Duodenal mucosa (tissue), 2 donors: ENCODE results near the gene PKNOX2.

Experiments used
- H3K27ac ChIP-seq: one replicate; pipeline ENCODE4 v1.7.0; 2013; ENCODE audit warnings: low read depth, low read length
- H3K27me3 ChIP-seq, 2 donors: one replicate each; pipeline ENCODE4 v1.7.0; 2013; ENCODE audit warnings: low read length in 2 of 2, control low read depth in 1 of 2; ENCODE audit not compliant: insufficient read depth in 2 of 2, control insufficient read depth in 1 of 2
- H3K36me3 ChIP-seq, 2 donors: one replicate each; pipeline ENCODE4 v1.7.0; 2013; ENCODE audit warnings: low read length in 2 of 2, control low read depth in 1 of 2; ENCODE audit not compliant: insufficient read depth in 2 of 2, control insufficient read depth in 1 of 2
- H3K4me1 ChIP-seq, 2 donors: one replicate each; pipeline ENCODE4 v1.7.0; 2013; ENCODE audit warnings: low read length in 2 of 2, control low read depth in 1 of 2; ENCODE audit not compliant: insufficient read depth in 2 of 2, control insufficient read depth in 1 of 2
- H3K4me3 ChIP-seq, 2 donors: one replicate each; pipeline ENCODE4 v1.7.0; 2013; ENCODE audit warnings: low read length in 2 of 2, low read depth in 1 of 2
- H3K9ac ChIP-seq, 2 donors: one replicate each; pipeline ENCODE4 v1.7.0; 2013; ENCODE audit warnings: low read length in 2 of 2, low read depth in 1 of 2
- H3K9me3 ChIP-seq, 2 donors: one replicate each; pipeline ENCODE4 v1.7.0; 2013; ENCODE audit warnings: low read length in 2 of 2, control low read depth in 1 of 2; ENCODE audit not compliant: control insufficient read depth in 1 of 2

Gene PKNOX2

DNA sequence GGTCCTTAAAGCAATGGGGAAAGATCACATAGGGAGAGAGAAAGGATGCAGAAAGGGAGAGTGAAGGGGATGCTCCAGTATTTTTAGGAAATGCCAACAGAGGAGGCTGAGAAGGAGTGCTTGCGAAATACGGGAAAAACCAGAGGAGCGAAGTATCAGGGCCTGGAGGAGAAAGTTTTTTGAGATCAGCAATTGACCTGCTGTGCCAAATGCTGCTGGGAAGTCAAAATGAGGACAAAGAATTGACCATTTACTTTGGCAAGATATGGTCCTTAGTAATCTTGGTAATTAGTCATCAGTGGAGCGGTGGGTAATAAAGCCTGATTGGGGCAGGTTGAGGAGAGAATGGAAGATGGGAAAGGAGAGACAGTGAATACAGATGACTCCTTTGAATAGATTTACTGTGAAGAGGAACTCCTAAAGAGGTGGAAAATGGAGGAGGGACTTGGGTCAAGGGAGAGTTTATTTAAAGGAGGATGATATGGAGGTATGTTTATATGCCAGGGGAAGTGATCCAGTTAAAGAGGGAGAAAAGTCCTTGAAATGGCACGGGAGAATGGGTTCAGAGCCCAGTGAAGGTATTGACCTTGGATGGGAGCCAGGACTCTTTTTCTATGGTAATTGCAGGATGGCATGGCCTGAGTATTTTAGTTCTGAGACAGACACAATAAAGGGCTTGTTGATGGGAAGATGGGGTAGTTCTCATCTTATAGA lies 111.5 kb downstream of the PKNOX2 start:
- Histone ChIP-seq H3K27ac (no peak overlapping the region), H3K4me1 (no peaks in the 10 kb centered on the region), H3K9me3 (no peaks in the 10 kb centered on the region), H3K9ac (no peak overlapping the region), H3K27me3 (no peaks in the 10 kb centered on the region), H3K4me3 (no peak overlapping the region), H3K36me3 (no peaks in the 10 kb centered on the region)

GRCh38 chr11:125276619-125276976 lies 112.0 kb downstream of the PKNOX2 start:
- Histone ChIP-seq H3K4me1 (no peaks in the 10 kb centered on the region), H3K36me3 (no peaks in the 10 kb centered on the region), H3K4me3 (no peak overlapping the region), H3K27me3 (no peaks in the 10 kb centered on the region), H3K9me3 (no peaks in the 10 kb centered on the region), H3K9ac (no peak overlapping the region), H3K27ac (no peak overlapping the region)

DNA sequence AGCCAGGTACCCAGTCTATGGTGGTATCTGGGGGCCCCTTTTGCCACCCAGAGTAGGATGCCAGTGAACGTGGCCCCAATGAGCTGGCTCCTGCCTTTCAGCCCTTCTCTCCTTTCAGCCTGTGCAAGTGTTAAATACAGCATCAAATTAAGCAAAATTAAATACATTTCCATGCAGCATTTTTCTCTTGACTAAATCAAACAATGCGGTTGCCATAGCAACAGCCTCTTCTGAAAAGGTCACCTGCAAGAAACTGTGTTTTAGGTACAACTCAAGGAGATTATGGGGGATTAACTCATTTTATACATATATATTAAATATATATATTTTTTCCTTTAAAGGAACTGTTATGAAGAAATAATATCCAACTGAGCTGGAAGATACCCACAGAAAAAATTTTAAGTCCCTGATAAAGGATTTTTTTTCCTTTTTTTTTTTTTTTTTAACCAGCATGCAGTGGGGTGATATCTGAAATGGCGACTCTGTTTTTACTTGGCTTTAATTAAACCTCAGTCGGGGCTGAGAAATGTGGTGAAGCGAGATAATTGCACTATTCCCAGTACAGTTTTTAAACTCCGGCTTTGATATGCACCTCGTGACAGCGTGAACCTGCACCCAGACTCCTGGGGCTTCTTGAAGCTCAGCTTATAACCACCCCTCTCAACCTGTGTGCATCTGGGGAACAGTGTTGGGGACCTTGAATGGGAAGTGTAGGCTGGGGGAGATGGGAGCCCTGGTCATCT lies 115.3 kb downstream of the PKNOX2 start:
- H3K27ac ChIP-seq, result no peak overlapping the region
- H3K4me3 ChIP-seq, result no peak overlapping the region
- H3K9ac ChIP-seq, result no peak overlapping the region
- no peaks in the 10 kb centered on the region for H3K27me3 ChIP-seq
- H3K4me1 ChIP-seq, result no peaks in the 10 kb centered on the region
- H3K36me3 ChIP-seq, result no peaks in the 10 kb centered on the region
- H3K9me3 ChIP-seq, result no peaks in the 10 kb centered on the region

DNA sequence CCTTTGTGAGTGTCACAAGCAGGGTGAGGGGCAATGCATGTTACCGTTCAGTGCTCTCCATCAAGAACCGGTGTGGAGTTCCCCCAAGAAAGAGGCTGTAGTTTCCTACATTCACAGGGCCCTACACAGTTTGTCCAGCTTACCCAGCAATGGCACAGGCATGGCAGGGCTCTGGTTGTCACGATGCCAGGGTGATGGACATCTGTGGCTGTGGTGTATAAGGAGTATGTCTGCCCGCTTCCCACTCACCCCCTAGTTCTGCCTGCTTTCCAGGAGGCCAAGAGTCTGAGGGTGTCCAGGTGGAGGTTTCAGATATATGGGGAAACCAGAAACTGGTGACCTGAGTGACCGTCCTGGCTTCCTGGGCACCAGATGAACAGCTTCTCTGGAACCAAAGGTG lies 116.1 kb downstream of the PKNOX2 start:
- Histone ChIP-seq H3K27me3 (no peaks in the 10 kb centered on the region), H3K27ac (no peak overlapping the region), H3K36me3 (no peaks in the 10 kb centered on the region), H3K9me3 (no peaks in the 10 kb centered on the region), H3K9ac (no peak overlapping the region), H3K4me3 (no peak overlapping the region), H3K4me1 (no peaks in the 10 kb centered on the region)

DNA sequence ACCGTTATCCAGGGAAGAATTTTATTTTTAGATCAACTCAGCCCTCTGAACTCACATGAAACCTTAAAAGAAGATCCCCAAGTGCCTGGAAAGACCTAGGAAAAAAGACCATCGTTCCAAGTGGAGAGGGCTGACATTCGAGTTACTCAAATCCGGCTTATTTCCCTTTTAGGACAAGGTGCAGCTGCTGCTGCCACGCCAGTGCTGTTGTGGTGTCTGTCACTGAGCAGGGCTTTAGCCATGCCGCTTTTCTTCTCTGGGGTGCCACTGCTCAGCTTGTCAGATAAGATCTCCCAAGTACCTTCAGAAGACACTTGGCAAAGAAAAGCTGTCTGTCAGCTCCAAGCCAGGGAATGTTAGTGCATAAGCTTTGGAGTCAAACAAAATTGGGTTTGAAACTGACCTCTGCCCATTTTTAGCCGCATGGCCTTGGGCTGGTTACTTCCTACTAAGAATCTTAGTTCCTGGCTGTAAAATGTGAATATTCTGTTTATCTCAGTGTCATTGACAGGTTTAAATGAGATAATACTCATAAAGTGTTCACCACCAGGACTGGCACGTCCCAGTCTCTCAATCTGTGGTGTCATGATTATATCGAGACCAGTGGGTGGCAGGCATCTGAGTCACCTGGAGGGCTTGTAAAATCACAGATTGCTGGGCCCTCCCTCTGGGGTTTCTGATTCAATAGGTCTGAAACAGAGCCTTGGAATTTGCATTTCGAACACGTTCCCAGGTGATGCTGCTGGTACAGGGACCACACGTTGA lies 117.5 kb downstream of the PKNOX2 start:
- no peak overlapping the region for H3K9ac ChIP-seq
- no peaks in the 10 kb centered on the region for H3K27me3 ChIP-seq
- no peaks in the 10 kb centered on the region for H3K9me3 ChIP-seq
- H3K4me1 ChIP-seq, result no peaks in the 10 kb centered on the region
- H3K4me3 ChIP-seq, result no peak overlapping the region
- no peak overlapping the region for H3K27ac ChIP-seq
- no peaks in the 10 kb centered on the region for H3K36me3 ChIP-seq

DNA sequence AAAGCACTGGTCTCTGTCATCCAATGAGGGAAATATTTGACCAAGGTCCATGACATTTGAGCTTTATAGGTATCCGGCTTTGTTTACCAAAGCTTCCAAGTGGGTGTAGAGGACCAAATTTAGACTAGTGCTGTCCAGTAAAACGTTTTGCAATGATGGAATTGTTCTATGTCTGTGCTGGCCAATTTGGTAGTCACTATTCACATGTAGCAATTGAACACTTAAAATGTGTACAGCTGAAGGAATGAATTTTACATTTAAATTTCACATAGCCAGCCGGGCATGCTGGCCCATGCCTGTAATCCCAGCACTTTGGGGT lies 118.0 kb downstream of the PKNOX2 start:
- H3K4me1 ChIP-seq, result no peaks in the 10 kb centered on the region
- no peak overlapping the region for H3K27ac ChIP-seq
- H3K36me3 ChIP-seq, result no peaks in the 10 kb centered on the region
- H3K4me3 ChIP-seq, result no peak overlapping the region
- H3K27me3 ChIP-seq, result no peaks in the 10 kb centered on the region
- H3K9ac ChIP-seq, result no peak overlapping the region
- no peaks in the 10 kb centered on the region for H3K9me3 ChIP-seq

GRCh38 chr11:125284245-125284850 lies 119.8 kb downstream of the PKNOX2 start:
- no peak overlapping the region for H3K4me3 ChIP-seq
- H3K36me3 ChIP-seq, result no peaks in the 10 kb centered on the region
- H3K9ac ChIP-seq, result no peak overlapping the region
- H3K27ac ChIP-seq, result no peak overlapping the region
- no peaks in the 10 kb centered on the region for H3K4me1 ChIP-seq
- H3K27me3 ChIP-seq, result no peaks in the 10 kb centered on the region
- H3K9me3 ChIP-seq, result no peaks in the 10 kb centered on the region

GRCh38 chr11:125285844-125286243 lies 121.3 kb downstream of the PKNOX2 start:
- H3K9ac ChIP-seq, result no peak overlapping the region
- no peaks in the 10 kb centered on the region for H3K36me3 ChIP-seq
- no peak overlapping the region for H3K27ac ChIP-seq
- H3K4me1 ChIP-seq, result no peaks in the 10 kb centered on the region
- H3K4me3 ChIP-seq, result no peak overlapping the region
- no peaks in the 10 kb centered on the region for H3K9me3 ChIP-seq
- no peaks in the 10 kb centered on the region for H3K27me3 ChIP-seq

DNA sequence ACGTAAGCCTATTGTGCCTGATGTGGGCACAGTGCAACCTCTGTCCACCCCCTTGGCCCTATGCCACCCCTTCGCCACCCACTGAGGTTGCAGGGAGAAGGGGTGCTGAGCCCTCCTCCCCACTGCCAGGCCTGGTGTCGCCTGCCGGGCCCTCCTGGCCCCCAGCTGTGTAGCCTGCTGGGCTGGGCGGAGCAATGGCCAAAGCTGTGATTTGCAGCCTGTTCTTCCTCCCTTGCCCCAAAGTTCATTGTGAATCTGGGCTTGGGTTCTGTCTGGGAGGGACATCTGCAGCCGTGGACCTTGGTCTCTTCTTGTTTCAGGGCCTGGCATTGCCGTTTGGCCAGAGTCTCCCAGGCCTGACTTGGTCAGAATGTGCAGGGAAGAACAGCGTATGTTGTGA lies 121.9 kb downstream of the PKNOX2 start:
- H3K27me3 ChIP-seq, result no peaks in the 10 kb centered on the region
- H3K9ac ChIP-seq, result no peak overlapping the region
- no peaks in the 10 kb centered on the region for H3K36me3 ChIP-seq
- H3K27ac ChIP-seq, result no peak overlapping the region
- no peaks in the 10 kb centered on the region for H3K4me1 ChIP-seq
- H3K9me3 ChIP-seq, result no peaks in the 10 kb centered on the region
- H3K4me3 ChIP-seq, result no peak overlapping the region
